ENCODE measurements around the gene FARSB.
"Not testable (repeated sequence)": the region's sequence is repeated elsewhere in the genome, so short reads cannot be mapped to it uniquely, and the experiment has no call there.

The FARSB gene

GRCh38 chr2:222655787-222656525, at the start of gene FARSB:
TSS of gene FARSB (minus strand) at chr2:222656092. CDS start at chr2:222656073, 19 bp downstream.
- peak; percentile 87 for DNase-seq (ENCODE audit: low read depth)

DNA sequence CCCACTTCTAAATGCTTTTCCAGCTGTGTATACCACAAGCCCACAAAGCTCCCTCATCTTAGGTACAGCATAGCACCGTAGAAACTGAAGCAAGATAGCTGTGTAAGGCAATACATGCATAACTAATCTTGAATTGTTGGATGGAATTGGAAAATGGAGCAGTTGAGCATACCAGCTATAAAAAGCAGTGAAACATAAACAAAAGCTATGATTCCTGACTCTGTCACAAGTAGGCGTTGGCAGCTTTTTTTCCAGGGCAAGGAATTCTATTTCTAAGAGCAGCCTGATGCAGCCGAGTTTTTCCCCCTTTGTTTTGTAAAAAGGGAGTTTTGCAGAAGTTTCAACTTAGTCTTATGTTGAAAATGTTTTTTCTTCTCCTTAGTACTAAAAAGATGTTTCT, 48.0 kb upstream of the FARSB start:
- DNase-seq (ENCODE audit: low read depth): no peak

DNA sequence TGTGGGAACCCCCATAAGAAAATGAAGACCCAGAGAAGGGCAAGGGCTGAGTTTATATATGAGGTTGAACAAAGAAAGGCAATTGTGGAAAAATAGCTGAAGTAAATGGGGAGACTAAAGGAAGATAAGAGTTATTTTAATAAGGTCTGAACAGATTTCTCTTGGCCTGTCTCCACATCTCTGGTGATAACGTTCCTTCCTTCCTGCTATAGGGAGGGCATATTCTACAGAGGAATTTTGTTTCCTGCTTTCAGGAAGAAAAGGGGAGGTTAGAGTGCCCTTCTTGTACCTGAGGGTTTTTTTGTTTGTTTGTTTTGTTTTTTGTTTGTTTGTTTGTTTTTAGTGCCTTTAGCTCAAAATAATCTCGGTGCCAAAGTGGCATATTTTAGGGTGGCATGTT, 47.2 kb upstream of the FARSB start:
- DNase-seq (ENCODE audit: low read depth): no peak

DNA sequence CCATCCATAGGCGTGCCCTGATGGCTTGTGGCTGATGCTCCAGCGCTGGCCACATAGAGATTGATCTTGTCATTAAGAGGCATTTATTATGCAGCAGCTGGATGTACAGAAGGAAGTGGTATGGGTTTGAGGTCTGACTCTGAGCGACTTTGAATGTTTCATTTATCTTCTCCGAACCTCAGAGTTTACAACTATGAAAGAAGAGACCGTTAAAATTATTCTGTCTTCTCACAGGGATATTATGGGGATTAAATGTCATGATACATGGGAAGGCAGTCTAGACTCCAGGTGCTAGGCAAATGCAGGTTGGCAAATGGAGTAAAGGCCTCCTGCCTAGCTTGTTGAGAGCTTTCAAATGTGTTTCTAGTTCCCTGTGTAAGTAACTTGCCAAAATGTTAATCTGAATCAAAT, 45.8 kb upstream of the FARSB start:
- DNase-seq (ENCODE audit: low read depth): no peak

DNA sequence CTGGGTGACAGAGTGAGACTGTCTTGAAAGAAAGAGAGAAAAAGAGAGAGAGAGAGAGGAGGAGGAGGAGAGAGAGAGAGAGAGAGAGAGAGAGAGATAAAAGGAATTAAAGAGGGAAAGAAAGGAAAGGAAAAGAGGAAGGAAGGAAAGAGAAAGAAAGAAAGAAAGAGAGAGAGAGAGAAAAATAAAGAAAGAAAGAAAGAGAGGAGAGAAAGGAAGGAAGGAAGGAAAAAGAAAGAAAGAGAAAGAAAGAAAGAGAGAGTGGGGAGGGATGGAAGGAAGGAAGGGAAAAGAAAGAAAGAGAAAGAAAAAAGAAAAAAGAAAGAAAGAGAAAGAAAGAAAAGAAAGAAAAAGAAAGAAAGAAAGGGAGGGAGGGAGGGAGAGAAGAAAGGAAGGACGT, 45.3 kb upstream of the FARSB start:
- no peak for DNase-seq (ENCODE audit: low read depth)

- DNase-seq (ENCODE audit: low read depth): no peak
These were observed 42.4 kb upstream of the FARSB start for GRCh38 chr2:222698276-222698675.

DNA sequence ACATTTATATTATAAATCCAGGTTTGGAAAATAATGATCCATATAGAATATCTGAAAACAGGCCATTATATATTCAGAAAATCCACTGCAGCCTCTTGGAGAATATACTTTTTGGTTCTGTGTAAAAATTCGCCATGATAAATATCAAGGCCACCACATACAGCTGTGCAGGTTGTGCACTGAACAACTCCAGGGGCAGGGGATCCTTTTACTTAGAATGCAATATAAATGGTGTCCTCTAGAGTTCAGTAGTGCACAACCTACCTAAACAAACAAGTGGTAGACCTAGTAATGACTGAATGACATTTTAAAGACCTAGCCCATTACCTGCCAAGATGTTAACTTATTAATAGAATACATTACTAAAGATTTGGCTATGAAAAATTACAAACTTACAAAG, 37.9 kb upstream of the FARSB start:
- DNase-seq (ENCODE audit: low read depth): no peak

DNA sequence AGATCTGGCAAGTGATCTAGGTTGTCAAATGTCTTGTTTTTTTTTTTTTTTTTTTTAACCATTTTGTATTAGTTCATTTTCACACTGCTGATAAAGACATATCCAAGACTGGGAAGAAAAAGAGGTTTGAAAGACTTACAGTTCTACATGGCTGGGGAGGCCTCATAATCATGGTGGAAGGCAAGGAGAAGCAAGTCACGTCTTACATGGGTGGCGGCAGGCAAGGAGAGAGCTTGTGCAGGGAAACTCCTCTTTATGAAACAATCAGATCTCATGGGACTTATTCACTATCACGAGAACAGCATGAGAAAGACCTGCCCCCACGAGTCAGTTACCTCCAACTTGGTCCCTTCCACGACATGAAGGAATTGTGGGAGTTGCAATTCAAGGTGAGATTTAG, 37.5 kb upstream of the FARSB start:
- not testable (repeated sequence) for DNase-seq (ENCODE audit: low read depth)

- peak; percentile 40 for DNase-seq (ENCODE audit: low read depth)
These were observed 34.8 kb upstream of the FARSB start for GRCh38 chr2:222690564-222691200.

DNA sequence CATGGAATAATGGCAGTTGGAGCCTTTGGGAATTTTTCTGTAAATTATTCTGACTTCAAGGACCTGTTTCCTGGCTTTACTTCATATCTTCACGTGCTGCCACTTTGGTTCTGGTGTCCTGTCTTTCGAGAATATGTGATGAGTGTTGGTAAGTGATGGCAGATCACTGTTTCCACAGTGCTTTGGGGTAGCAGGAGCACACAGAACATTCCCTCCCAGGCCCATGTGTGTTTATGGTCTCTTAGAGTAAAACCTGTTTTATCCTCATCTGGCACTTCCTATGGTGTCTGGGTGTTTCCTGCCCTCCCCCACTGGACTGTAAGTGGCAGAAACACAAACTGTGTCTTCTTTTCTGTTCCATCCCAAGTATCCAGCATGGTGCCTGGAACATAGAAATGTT, 33.4 kb upstream of the FARSB start:
- DNase-seq (ENCODE audit: low read depth): no peak

- no peak for DNase-seq (ENCODE audit: low read depth)
These were observed 33.0 kb upstream of the FARSB start for GRCh38 chr2:222688917-222689316.

- no peak for DNase-seq (ENCODE audit: low read depth)
These were observed 30.3 kb upstream of the FARSB start for GRCh38 chr2:222686086-222686750.

GRCh38 chr2:222683805-222684204, 27.9 kb upstream of the FARSB start:
- no peak for DNase-seq (ENCODE audit: low read depth)

DNA sequence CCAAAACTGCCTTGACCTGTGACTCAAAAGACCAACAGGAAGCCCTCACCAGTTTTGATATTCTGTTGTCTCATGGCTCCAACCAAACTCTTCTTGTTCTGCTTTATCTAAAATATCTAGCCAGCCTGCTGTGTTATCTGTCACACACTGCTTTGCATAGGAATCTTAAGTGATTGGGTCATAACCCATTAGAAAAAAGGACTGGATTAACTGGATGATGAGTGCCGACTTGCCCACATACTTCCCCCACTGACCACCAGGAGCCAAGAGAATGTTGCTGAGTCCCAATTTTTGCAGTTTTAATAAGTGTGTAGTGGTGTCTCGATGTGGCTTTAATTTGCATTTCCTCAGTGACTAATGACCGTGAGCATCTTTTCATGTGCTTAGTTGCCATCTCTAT, 22.1 kb upstream of the FARSB start:
- DNase-seq (ENCODE audit: low read depth): no peak

- DNase-seq (ENCODE audit: low read depth): no peak
These were observed 18.0 kb upstream of the FARSB start for GRCh38 chr2:222673883-222674282.

DNA sequence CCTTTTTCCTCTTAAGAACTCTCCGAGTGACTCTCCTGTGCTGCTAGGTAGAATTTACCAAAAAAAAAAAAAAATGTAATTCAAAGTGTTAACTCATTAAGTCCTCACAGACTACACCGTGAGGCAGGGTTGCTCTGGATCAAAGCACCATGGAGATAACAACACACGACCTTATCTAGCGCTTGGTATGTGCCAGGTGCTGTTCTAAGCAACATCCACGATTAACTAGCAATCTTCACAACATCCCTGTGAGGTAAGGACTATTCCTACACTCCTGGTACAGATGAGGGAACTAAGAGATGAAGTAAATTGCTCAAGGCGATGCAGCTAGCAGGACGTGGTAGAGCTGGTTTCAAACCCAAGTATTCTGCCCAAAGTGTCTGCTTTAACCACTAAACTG, 17.4 kb upstream of the FARSB start:
- no peak for DNase-seq (ENCODE audit: low read depth)

GRCh38 chr2:222672068-222672401, 16.1 kb upstream of the FARSB start:
- DNase-seq (ENCODE audit: low read depth): no peak

GRCh38 chr2:222671259-222672067, 15.6 kb upstream of the FARSB start, which contains the start of gene MOGAT1:
TSS of gene MOGAT1 (plus strand) at chr2:222671658. CDS start at chr2:222671786, 128 bp downstream.
- DNase-seq (ENCODE audit: low read depth): no peak

GRCh38 chr2:222670191-222671038, 14.5 kb upstream of the FARSB start:
- DNase-seq (ENCODE audit: low read depth): no peak

DNA sequence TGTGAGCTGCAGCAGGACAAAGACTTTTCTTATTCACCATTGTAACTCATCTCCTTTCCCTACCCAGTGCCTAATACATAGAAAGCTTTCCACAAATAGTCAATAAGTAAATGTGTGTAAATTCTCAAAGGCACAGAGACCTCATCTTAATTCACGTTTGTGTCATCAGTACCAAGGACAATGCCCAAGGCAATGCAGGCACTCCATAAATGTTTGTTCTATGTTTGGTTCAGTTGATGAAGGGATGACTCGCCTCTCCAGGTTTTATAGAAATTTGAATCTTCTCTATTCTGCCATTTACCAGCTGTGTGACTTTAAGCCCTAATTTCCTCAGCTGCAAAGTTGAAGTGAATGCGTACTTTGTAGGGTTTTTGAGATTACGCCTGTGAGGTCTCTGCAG, 13.5 kb upstream of the FARSB start:
- DNase-seq (ENCODE audit: low read depth): no peak

GRCh38 chr2:222668494-222669154, 12.7 kb upstream of the FARSB start:
- DNase-seq (ENCODE audit: low read depth): no peak
